AG04450 (cell line): ENCODE measurements around the gene FGR. TPM values are rescaled to one million over a fixed set of nuclear protein-coding genes. Genes with fewer than 3 reads are reported as not detected.

Experiments used
- CTCF ChIA-PET: fragments of 300-600, 350-600 bp; formaldehyde crosslinking; extraction: SDS; loops from one replicate; lab custom pipeline; 2022; ENCODE audit warnings: antibody characterized with exemption, inconsistent platforms; lab: Charles Lee
- POLR2A ChIA-PET: fragments of 350-600 bp; formaldehyde crosslinking; extraction: SDS; loops from one replicate; lab custom pipeline; 2021; ENCODE audit warnings: antibody characterized with exemption, inconsistent platforms; lab: Yijun Ruan, JAX
- DNase-seq: peaks from one replicate; pipeline ENCODE4 v3.0.0-alpha.2; 2011; ENCODE audit warnings: low read depth, low spot score
- H3K27ac ChIP-seq: one replicate; pipeline ENCODE4 v1.5.1; 2012; ENCODE audit warnings: low read depth, low read length, control low read depth
- H3K27me3 ChIP-seq: one replicate; pipeline ENCODE4 v1.6.0; 2012; ENCODE audit warnings: low read length; ENCODE audit not compliant: control insufficient read depth, insufficient read depth
- H3K4me3 ChIP-seq: 2 replicates; pipeline ENCODE4 v1.5.1; 2011; ENCODE audit warnings: mild to moderate bottlenecking, low read depth, low read length, control low read depth
- H3K9me3 ChIP-seq: 2 replicates; pipeline ENCODE4 v1.5.1; 2012; ENCODE audit warnings: low read length; ENCODE audit not compliant: control insufficient read depth, insufficient read depth
- CTCF ChIP-seq: IDR thresholded peaks from 2 replicates; pipeline ENCODE4 v1.5.1; 2011; ENCODE audit warnings: low read depth, low read length, control low read depth, inconsistent platforms
- polyA plus RNA-seq: library from polyadenylated mRNA; depleted of rRNA; stranded (reverse); fragments of >200 nt; gene quantifications from 2 replicates; pipeline ENCODE4 v1.2.3, GENCODE V29; 2011

The FGR gene
- polyA plus RNA-seq, 1 experiment, result not detected

GRCh38 chr1:27650171-27650538 is 15.2 kb upstream of the FGR start:
- POLR2A ChIA-PET, result no interaction called here
- Histone ChIP-seq H3K9me3 (no peaks in the 10 kb centered on the region), H3K27ac (no peak overlapping the region), H3K4me3 (no peak overlapping the region), H3K27me3 (peaks cover 8% of the 10 kb centered on the region)
- CTCF ChIA-PET, result interaction anchor here (0.6 to 1.4 kb wide), 6 partner anchors 13 to 262 kb away, joined by 3 to 17 read pairs (median 5); no protein-coding TSS in a partner anchor
- no peak for TF ChIP-seq CTCF
- no peak for DNase-seq

- CTCF ChIA-PET, result interaction anchor here (0.7 to 1.4 kb wide), 4 partner anchors 14 to 348 kb away, joined by 3 to 17 read pairs (median 5); no protein-coding TSS in a partner anchor
- POLR2A ChIA-PET, result no interaction called here
- H3K27ac ChIP-seq, result no peak overlapping the region
- H3K27me3 ChIP-seq, result peaks cover 8% of the 10 kb centered on the region
- DNase-seq, result no peak
- H3K9me3 ChIP-seq, result no peaks in the 10 kb centered on the region
- H3K4me3 ChIP-seq, result no peak overlapping the region
- no peak for TF ChIP-seq CTCF
These were observed 14.3 kb upstream of the FGR start for GRCh38 chr1:27649306-27649635.

DNA sequence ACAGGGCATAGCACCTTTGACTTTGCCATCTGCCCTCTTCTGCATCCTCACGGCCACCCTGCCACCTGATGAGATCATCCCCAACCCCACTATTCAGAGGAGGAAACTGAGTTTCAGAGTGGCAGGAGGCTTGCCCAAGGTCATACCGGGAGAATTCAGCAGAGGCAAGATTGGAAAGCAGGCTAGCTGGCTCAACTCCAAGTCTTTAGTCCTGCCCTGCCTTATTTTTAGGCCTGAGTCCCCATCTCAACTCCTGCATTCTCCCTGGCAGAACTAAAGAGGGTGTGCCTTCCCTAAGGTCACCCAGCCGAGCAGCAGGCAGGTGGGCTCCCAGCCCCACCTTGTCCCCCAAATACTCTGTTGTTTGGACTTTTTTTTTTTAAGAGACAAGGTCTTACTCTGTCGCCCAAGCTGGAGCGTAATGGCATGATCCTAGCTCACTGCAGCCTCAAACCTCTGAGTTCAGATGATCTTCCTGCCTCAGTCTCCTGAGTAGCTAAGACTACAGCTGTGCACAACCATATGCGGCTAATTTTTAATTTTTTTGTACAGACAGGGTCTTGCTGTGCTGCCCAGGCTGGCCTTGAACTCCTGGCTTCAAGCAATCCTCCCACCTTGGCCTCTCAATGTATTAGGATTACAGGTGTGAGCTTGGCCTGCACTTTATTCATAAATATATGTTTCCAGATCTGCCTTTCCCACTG is 13.8 kb upstream of the FGR start:
- ChIA-PET CTCF (interaction anchor here (1.3 kb wide), 1 partner anchor 20 kb away, joined by 5 read pairs; no protein-coding TSS in a partner anchor), POLR2A (no interaction called here)
- no peak for TF ChIP-seq CTCF
- H3K27ac ChIP-seq, result no peak overlapping the region
- H3K9me3 ChIP-seq, result no peaks in the 10 kb centered on the region
- H3K27me3 ChIP-seq, result peaks cover 8% of the 10 kb centered on the region
- DNase-seq, result no peak
- H3K4me3 ChIP-seq, result no peak overlapping the region

- no peak overlapping the region for H3K27ac ChIP-seq
- H3K27me3 ChIP-seq, result peaks cover 11% of the 10 kb centered on the region
- CTCF ChIA-PET, result interaction anchor here (0.5 to 0.8 kb wide), 2 partner anchors 24 to 38 kb away, joined by 3 read pairs; no protein-coding TSS in a partner anchor
- POLR2A ChIA-PET, result no interaction called here
- H3K4me3 ChIP-seq, result no peak overlapping the region
- DNase-seq, result no peak
- no peak for TF ChIP-seq CTCF
- H3K9me3 ChIP-seq, result no peaks in the 10 kb centered on the region
These were observed 12.3 kb upstream of the FGR start for GRCh38 chr1:27647328-27647727.

GRCh38 chr1:27646676-27647075 is 11.7 kb upstream of the FGR start:
- H3K9me3 ChIP-seq, result no peaks in the 10 kb centered on the region
- CTCF ChIA-PET, result no interaction called here
- DNase-seq, result no peak
- no peak for TF ChIP-seq CTCF
- H3K27me3 ChIP-seq, result peaks cover 11% of the 10 kb centered on the region
- POLR2A ChIA-PET, result no interaction called here
- no peak overlapping the region for H3K27ac ChIP-seq
- no peak overlapping the region for H3K4me3 ChIP-seq
